ENCODE measurements around the gene SLF2.

Gene SLF2

DNA sequence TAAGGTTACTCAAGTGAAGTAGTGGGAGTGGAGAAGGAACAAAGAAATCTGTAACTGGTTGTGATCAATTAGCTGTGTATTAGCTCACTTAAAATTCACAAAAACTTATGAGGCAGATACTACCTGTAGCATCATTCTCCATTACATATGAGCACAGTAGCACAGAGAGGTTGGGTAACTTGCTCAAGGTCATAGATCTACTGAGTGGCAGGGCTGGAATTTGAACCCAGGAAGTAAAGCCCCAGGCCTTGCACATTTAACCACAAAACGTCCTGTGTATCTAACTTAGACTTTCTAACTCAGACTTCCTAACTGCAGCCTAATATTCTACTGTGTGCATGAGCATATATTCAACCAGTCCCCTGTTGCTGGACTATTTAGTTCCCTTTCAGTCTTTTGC lies 5.6 kb upstream of the SLF2 start:
- no peak for DNase-seq

DNA sequence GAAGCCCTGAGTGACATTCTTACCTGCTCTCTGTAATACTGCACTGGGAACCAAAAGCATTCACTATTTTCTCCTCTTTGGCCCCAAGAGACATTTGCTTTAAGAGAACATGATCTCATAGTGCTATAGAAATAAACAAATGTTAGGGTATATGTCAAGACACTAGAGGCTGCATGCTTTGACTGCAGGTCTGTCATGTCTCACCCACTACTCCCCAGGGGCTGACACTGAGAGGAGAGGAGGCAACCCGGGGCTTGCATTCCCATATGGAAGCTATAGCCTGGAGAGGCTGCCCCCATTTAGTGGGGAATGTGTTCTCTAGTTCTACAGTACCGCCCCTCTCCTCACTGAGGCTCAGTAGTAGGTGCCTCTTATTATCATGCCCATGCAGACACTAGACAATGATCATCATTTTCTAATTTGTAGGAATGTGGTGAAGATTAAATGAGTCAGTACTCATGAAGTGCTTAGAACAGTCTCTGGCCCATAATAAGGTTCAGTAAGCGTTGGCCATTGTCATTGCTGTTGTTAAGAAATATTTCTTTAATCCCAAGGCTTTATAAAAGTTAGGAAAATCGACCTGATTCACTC lies 4.9 kb upstream of the SLF2 start:
- DNase-seq: no peak

DNA sequence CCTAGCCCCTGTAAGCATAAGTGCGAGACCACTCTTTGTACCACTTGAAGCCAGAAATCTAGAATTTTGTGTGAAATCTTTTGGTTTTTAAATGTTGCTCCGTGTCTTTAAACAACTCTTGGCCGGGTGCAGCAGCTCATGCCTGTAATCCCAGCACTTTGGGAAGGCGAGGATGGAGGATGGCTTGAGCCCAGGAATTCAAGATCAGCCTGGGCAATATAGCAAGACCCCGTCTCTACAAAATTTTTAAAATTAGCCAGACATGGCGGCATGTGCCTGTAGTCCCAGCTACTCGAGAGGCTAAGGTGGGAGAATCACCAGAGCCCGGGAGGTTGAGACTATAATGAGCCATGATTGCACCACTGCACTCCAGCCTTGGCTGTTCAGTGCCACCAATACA lies 4.4 kb upstream of the SLF2 start:
- no peak for DNase-seq

GRCh38 chr10:100909501-100910263 lies 3.1 kb upstream of the SLF2 start:
- no peak for DNase-seq

GRCh38 chr10:100911472-100911871 lies 1.3 kb upstream of the SLF2 start:
- no peak for DNase-seq

DNA sequence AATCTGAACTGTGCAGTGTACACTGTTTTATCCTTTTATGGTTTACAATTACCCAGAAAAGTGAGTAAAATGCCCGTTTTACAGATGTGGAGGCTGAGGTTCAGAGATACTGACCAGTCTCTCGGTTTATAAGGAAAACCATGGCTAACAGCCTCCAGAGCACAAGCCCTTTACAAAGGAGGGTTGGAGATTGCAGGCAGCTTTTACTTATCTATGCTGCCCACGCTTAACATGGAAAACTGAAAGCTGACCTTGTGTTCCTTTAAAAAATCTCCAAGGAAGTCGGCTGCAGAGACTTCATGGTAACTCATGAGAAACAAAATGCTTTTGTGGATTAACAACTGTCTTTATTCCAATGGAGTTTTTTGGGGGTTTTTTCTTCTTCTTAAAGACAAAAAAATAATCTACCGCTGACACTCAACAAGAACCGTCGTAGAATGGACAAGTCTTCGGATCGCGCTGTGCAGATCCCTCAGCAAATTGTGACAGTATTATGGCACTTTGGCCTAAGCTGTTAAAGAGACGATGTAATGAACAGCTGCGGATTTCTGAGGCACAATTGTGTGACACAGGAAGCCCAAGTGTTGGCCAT lies 654 bp upstream of the SLF2 start:
- no peak for DNase-seq

DNA sequence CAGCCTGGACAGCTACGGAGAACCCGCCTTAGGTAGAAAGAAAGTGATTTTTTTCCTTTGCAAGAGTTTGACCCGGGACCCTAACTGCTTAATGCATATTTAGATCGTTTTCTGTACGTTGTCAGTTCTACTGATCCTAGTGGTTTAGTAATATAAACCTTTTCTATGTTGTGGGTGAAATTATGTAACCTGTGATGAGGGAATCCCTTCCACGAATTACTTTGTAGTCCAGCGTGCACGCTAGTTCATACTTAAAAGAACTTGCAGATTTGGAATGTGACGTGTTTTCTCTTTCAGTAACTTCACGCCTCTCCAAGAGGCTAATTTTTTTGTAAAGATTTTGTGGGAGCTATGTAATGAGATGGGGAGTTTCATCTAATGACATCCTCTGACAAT lies 705 bp downstream of the SLF2 start:
- peak in 1 of 2 donors; percentile 58 for DNase-seq

DNA sequence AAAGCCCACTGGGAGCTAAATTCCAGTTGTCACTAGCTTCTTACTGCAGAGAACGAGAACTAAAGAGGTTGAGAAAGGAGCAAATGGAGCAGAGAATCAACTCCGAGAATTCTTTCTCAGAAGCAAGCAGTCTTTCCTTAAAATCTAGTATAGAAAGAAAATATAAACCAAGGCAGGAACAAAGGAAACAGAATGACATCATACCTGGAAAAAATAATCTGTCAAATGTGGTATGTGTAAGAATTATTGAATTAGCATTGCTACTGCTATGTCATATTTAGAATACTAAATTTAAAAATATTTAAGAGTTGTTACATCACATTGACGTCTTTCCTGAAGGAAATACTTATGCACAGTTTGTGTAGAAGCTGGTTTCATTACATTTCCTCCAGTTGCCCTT lies 4.3 kb downstream of the SLF2 start:
- no peak for DNase-seq

GRCh38 chr10:100923580-100923979 lies 10.8 kb downstream of the SLF2 start:
- no peak for DNase-seq

DNA sequence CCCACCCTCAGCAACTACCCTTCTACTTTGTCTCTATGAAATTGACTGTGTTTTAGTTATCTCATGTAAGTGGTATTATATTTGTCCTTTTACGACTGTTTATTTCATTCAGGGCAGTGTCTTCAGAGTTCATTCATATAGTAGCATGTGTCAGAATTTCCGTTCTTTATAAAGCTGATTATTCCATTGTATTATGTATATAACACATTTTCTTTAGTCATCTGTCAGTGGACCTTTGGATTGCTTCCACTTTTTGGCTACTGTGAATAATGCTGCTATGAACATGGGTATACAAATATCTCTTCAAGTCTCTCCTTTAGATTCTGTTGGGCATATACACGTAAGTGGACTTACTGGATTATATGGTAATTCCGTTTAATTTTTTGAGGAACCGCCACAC lies 14.5 kb downstream of the SLF2 start:
- no peak for DNase-seq

GRCh38 chr10:100928039-100928438 lies 15.3 kb downstream of the SLF2 start:
- no peak for DNase-seq

GRCh38 chr10:100930368-100930767 lies 17.6 kb downstream of the SLF2 start:
- DNase-seq: peak in 1 of 2 donors; percentile 23

DNA sequence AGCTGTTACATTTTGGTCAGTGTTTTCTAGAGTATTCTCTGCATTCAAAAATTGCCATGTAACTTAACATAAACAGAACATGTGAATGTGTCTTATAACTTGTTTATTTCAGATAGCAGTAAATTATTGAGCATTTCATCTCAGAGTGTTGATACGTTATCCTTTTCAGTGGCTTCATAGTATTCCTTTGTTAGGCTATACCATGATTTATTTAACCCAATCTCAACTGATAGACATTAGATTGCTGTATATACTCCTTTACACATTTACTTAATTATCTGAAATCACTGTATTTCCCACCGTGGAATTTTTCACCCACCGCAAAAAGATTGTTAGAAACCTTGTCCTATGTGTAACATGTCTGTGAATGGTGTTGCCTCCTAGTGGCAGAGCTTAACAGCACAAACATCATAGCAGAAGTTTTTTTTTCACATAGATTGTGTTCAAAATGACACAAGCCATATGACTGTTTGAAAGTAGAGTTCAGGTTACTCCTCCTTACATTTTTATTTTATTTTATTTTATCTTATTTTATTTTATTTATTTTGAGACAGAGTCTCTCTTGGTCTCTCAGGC lies 21.4 kb downstream of the SLF2 start:
- DNase-seq: no peak

DNA sequence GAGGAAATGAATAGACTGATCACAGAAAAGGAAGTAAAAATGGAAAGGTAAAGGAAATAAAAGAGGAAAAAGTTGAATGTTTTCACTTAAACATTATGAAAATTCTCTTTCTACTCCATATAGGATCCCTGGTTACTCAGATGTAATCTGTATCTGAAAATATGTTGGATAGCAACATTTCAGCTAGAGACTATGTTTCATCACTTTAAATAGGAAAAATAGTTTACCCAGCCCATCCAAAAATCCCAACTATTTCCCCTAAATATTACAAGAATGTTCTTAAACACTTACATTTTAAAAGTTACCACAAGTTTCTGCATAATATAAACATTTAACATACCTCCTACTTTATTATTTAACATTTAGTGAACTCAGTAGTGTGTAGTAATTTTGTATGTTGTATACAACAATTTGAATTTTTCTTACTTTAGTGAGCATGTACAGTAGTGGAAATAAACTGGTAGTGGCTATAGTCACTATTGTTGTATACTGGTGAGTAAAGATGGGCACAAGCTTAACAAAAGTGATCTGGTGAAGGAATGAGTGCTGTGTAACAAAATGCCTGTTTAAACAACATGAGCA lies 27.1 kb downstream of the SLF2 start:
- no peak for DNase-seq

- DNase-seq: no peak
Observed at GRCh38 chr10:100942229-100942628, 29.5 kb downstream of the SLF2 start.

DNA sequence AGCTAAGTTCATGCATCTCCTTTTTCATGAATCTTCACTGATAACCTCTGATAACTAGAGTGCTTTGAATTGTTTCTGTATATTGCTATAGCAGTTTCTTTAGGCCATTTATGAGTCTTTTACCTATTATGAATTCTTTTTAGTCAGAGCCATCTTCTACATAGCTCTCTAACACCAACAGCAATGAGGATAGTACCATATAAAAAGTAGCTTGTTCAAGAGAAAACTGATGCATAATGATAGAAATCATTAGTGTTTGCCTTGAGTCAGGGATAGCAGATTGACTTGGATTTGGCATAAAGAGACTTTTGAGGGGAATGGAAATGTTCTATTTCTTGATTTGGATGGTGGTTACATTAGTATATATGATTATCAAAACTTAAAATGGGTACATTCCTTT lies 30.7 kb downstream of the SLF2 start:
- no peak for DNase-seq

GRCh38 chr10:100945754-100946153 lies 33.0 kb downstream of the SLF2 start:
- DNase-seq: peak in 1 of 2 donors; percentile 4

DNA sequence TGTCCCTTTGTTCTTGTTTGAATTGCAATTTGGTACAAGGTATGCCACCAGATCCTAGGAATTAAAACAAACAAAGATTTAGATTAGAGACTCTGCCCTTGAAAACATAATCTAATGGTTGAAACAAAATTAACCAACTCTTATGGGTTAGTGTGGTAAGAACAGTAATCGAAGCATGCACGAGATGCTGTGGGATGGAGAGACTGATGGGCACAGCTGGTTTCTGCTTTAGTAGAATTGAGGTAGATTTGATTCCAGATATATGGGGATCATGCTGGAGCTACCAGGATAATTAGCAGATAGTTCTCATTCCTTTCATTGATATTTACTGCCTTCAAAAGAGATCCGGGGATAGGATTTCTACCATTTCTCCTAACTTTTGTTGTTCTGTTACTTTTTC lies 36.2 kb downstream of the SLF2 start:
- no peak for DNase-seq

- no peak for DNase-seq
Observed at GRCh38 chr10:100960251-100960650, 47.5 kb downstream of the SLF2 start.

- DNase-seq: no peak
Observed at GRCh38 chr10:100962351-100963080, 49.8 kb downstream of the SLF2 start.

DNA sequence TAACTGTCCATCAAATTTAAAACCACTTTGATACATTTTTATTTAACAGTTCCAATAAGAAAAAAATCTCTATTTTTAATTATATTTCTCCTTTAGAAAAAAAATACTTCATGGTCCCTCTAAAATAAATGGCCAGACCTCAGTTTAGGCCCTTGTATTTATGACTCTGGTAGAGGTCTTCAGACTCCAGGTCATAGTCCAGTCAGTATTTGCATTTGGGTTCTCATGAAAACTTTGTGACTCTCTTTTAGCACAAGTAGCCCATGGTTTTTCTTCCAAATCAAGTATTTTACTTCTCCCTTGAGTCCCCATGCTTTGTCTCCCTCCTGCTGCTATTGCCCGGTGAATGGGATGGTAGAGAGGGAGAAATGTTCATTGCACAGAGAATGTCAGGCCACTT lies 51.1 kb downstream of the SLF2 start:
- no peak for DNase-seq

- DNase-seq: no peak
Observed at GRCh38 chr10:100965820-100966219, 53.1 kb downstream of the SLF2 start.

DNA sequence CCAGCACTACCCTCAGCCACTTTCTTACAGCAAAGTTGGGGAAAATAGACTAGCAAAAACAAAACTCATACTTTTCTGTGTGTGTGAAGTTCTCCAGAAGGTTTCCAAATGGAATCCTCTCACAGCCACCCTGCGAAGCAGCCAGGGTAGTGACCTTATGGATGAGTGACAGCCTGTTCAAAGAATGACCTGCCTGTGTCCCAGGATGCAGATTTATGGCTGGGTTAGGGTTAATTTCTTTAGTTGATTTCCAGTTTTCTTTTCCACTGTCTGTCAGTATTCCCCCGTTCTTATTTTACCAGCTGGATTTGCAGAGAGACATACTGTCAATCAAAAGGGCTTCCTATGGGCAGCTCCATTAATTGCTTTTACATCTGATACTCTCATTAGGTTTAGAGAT lies 54.1 kb downstream of the SLF2 start:
- DNase-seq: no peak

All from hippocampal formation (tissue), 2 donors.